SH-SY5Y (cell line): ENCODE measurements around the gene SYNE2.

Experiments
- GATA2 ChIP-seq: IDR thresholded peaks from 2 replicates; pipeline ENCODE4 v1.6.1; 2011; ENCODE audit warnings: mild to moderate bottlenecking, low read depth, low read length
- GATA3 ChIP-seq: IDR thresholded peaks from 2 replicates; pipeline ENCODE4 v1.6.1; 2011; ENCODE audit warnings: low read depth, mild to moderate bottlenecking, low read length, moderate library complexity

DNA sequence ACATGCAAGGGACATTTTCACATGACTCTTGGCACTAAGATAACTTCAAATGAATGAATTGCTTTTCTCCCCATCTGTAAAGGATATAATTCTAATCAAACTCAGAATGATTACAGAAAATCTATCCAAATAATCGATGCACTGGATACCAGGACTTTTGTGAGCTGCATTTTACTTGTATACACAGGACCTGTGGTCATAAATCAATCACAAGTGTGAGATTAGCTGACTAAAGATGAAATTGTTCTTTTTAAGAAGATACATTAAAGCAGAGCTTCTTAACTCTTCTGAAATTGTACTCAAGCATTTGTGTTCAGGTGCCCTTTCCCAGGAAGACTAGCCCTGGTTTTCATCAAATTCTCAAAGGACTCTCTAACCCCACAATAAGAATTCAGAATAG, 375.1 kb downstream of the SYNE2 start:
- TF ChIP-seq GATA2 (no peak), GATA3 (no peak)
